Effector CD4-positive, alpha-beta T cell (primary cell): ENCODE results near the gene COX7C.
"Not testable (repeated sequence)": the region's sequence is repeated elsewhere in the genome, so short reads cannot be mapped to it uniquely, and the experiment has no call there.

ENCODE experiments used
- DNase-seq: peaks from one replicate; pipeline ENCODE4 v3.0.0-alpha.2; 2020
- total RNA-seq: gene quantifications from one replicate; lab custom pipeline; 2026; lab: John Stamatoyannopoulos, UW

COX7C gene, protein sequence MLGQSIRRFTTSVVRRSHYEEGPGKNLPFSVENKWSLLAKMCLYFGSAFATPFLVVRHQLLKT
- 103 reads per million, percentile 83 among the genes with 10 or more reads in this experiment for total RNA-seq

DNA sequence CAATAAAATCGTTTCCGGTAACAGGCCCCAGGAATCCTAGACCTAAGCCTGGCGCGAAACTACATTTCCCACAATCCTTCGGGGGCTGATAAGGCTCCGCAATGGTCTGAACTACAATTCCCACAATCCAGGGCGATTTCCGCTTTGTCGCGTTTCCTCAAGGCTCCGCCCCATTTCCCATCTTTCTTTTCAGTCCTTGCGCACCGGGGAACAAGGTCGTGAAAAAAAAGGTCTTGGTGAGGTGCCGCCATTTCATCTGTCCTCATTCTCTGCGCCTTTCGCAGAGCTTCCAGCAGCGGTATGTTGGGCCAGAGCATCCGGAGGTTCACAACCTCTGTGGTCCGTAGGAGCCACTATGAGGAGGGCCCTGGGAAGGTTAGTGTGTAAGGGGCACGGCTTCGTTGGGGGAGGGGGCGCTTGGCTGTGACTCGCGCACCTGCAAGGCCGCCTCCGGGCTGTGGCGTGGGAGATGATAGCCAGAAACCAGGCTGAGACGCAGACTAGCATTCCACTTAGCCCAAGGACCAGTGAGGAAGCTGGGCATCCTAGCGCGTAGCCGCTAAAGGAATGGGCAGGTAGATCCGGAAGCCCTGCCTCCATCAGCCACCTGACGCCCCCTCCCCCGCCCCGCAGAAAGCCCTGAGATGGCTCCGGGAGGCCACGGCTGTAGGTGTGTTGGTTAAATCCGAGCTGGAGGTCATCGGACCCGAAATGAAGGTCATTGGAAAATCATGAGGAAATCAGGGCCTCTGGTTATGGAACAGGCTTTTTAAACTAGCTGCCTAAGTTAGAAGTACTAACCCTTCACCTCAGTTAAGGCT, at the start of gene COX7C:
Gene COX7C (plus strand): TSS at position 186 of the 821 bp plus-strand sequence. CDS start 115 bp downstream, at position 301.
- peak; percentile 92 for DNase-seq

DNA sequence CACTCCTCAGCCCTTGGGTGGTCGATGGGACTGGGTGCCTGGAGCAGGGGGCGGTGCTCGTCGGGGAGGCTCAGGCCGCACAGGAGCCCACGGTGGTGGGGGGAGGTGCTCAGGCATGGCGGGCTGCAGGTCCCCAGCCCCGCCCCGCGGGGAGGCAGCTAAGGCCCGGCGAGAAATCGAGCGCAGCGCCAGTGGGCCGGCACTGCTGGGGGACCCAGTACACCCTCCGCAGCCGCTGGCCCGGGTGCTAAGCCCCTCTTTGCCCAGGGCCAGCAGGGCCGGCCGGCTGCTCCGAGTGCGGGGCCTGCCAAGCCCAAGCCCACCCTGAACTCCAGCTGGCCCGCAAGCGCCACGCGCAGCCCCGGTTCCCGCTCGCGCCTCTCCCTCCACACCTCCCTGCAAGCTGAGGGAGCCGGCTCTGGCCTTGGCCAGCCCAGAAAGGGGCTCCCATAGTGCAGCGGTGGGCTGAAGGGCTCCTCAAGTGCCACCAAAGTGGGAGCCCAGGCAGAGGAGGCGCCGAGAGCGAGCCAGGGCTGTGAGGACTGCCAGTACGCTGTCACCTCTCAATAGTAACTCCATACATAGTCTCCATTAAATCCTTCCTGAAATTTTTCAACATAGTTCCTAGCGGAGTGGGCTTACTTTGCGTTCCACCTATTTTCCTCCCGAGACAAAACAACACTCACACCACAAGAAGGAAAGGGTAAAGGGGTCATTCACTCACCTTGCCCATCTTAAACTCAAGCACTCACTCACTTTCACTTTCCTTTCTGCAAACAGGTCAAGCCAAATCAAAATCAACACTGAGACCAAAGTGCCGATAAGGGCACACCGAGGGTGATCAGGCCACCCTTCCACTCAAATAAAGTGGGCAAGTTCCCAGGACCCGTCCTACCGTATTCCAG, 48.0 kb upstream of the COX7C start:
- not testable (repeated sequence) for DNase-seq

DNA sequence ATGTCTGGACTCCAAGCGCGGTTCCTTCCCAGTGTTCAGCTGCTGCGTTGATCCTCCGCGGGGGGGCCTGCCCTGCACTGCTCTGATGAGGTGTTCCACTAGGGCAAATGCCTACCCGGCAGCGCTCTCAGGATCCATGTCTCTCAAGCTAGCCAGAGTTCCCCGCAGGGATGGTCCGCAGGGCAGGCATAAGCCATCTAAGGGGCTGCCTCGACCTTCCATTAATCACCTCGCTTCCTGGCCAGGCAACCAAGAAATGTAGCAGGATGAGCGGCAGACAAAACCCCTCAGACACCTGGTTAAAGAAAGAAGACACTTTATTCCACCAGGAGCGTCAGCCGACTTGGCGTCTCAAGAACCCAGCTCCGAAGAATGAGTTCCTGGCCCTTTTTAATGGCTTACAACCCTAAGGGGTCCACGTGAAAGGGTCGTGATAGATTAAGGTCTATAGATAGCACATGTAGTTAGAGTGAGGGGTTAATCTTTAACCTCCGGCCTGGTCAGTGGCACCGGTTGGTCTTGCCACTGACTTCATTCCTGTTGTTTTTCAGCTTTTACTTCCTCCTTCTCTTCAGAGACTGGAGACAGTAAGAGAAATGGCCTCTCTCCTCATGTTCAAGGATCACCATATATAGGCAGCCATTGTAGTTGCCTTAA, 47.2 kb upstream of the COX7C start:
- no peak for DNase-seq

DNA sequence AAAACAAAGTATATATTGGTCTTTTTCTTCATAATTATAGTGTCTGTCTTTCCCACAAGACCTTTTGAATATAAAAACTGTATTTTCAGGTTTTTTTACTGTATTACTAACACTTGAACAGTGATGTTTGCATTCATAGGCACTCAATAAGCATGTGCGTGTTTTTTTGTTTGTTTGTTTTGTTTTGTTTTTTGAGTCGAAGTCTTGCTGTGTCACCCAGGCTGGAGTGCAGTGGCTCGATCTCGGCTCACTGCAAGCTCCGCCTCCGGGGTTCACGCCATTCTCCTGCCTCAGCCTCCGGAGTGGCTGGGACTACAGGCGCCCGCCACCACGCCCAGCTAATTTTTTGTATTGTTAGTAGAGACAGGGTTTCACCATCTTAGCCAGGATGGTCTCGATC, 46.6 kb upstream of the COX7C start:
- not testable (repeated sequence) for DNase-seq

DNA sequence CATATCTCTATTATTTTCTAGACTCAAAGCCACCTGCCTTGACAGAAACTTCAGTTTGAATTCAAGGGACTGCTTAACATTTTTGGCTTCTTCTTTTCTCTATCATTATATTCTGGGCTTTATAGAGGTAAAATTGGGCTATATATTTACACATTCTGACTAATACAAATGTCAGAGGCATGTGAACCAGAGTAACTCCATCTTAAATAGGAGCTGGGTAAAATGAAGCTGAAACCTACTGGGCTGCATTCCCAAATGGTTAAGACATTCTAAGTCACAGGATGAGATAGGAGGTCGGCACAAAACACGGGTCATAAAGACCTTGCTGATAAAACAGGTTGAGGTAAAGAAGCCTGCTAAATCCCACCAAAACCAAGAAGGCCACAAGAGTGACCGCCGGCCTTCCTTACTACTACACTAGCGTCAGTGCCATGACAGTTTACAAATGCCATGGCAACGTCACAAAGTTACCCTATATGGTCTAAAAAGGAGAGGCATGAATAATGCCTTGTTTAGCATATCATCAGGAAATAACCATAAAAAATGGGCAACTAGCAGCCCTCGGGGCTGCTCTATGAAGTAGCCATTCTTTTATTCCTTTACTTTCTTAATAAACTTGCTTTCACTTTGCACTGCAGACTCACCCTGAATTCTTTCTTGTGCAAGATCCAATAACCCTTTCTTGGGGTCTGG, 44.8 kb upstream of the COX7C start:
- DNase-seq: no peak

DNA sequence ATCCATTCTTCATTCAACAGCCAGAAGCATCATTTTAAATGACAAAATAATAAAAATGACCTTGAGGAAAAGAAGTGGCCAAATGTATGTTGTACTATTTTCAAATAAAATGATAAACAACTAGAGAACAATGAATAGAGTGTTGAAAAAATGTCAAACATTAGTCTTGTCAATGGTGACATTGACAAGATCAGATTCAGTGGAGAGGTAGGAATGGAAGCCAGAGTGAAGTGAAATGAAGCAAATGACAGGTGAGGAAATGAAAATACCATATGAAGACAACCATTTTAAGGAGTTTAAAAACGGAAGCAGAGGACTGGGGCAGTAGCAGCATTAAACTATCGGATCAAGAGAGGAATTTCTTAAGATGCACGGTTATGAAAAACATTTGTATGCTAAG, 38.2 kb upstream of the COX7C start:
- no peak for DNase-seq

DNA sequence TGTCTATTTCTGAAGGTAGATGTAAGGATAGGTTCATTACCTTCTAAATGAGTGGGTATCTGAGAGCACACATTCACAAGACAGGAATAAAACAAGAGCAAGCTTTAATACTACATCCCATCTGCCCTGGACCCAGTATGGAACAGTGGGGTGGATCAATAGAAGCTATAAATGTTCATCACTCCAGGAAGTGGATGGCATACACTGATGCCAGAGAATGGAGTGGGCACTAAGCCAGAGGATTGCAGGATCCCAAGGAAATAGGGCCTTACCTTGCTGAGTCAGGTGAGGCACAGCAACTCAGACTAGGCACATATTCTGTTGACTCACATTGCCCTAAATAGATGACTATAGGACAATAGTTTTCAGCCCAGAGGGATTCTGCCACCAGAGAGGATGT, 21.3 kb upstream of the COX7C start:
- DNase-seq: no peak

DNA sequence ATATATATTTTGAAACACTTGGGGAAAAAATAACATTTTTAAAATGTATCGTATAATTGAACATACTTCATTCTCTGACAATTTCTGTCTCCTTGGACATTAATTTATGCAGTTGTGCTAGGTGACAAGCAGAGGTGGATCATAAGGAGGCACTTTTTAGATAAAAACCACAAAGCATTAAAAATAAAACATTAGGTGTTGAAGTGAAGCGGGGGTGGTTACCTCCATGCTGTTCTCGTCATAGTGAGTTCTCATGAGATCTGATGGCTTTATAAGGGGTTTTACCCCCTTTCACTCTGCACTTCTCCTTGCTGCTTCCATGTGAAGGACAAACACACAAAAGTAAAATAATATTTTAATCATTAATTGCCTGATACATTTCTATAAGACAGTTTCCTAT, 11.9 kb upstream of the COX7C start:
- no peak for DNase-seq

DNA sequence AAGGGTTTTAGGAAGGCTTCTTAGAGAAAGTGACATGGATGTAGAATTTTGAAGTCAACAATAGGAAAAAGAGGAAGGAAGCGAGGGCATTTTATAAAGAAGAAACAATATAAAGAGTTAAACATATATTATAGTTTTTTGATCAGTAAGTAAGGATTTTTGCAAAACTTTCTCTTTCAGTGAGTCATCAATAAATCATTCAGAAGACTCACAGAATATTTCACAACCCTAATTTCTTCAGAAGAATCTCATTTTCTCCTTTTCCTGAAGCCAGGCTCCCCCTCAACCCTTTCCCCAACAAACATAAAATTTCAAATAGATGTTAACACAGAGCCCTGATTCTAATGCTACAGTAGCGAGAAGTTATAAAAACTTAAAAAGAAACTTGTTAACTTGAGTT, 4.3 kb upstream of the COX7C start:
- no peak for DNase-seq

DNA sequence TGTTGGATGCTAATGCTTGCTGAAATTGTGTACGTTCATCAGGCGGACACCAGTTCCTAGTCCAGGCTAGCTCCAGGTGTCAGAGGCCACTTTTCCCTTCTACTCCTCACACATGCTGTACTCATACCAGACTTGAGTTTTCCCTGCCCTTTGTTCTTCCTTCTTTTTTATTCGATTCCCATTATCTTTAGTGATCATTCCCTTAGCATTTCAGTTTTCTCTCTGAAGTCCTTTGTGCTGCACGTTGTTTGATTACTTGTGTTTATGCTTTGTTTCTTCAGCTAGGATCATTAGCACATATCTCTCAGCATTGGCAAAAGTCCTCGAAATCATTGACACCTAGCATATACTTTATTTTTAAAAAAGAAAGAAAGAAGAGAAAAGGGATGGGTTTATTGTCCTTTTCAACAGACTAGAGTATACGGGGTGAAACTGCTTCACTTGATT, 409 bp upstream of the COX7C start:
- no peak for DNase-seq

DNA sequence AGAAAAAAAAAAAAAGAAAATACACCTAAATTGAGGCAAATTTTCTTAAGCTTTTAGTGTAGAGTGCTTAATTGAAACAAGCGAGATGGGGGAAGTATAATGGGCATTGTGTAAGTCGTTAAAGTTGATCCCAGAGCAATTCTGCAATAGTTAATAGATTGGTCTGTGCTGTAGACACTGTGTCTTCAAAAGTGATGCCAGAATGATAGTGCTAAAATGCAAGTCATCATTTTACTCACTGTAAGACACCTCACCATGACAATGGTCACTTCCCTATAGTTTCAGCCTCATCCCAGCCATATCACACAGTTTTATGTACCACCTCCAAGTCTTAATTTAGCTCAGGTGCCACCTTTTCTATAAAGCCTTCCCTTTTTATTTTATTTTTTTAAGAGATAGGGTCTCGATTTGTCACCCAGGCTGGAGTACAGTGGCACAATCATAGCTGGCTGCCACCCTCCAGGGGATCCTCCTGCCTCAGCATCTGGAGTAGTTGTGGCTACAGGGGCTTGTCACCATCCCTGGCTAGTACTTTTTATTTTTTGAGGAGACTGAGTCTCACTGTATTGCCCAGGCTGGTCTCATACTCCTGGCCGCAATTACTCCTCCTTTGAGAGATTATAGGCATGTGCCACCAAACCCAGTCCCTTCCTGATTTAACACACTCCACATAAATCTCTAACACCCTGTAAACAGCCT, 6.2 kb downstream of the COX7C start:
- no peak for DNase-seq

DNA sequence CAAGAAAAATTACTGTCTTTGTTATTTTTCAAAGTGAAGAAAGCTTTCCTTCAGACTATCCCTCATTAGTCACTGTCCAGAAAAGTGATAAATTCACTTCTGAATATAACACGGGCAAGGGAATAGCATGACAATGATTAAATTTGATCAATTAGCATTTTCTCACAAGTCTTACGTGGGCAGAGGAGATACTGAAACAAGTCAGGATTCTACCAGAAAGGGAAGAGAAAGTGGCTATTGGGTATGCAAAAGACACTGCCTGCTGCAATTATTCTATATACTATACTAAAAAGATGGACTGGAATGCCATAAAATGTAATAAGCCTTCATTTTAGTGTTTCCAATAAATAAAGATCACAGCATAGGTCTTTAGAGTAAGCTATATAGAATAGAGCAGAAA, 7.4 kb downstream of the COX7C start:
- no peak for DNase-seq

DNA sequence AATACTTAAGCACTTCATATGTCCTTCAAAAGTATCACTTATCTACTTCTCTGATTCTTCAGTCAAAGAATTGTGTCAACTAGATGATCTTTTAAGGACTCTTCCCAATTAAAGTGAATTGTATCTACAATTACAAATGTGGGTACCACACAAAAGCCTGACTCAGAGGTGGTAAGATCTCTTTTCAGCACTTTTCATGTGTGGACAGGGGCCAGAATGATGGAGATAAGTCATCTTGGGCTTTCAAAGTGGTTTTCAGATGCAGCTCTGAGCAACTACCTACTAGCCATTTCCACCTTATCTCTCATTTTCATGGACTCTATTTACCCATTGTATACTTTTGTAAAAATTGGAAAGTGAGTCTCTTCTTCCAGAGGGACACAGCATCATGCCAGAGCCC, 8.4 kb downstream of the COX7C start:
- no peak for DNase-seq

DNA sequence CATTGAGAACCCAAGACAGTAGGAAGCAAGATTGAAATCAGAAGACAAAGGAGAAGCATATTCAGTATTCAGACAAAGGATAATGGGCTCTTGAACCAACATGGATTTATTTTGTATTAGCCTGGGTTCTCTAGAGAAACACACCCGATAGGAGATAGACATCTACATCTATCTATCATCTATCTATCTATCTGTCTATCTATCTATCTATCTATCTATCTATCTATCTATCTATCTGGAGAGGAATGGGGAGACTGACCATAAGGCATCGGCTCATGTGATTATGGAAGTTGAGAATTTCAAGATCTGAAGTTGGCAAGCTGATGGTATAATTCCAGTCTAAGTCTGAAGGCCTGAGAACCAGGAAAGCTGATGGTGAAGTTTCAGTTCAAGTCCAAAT, 13.4 kb downstream of the COX7C start:
- no peak for DNase-seq

DNA sequence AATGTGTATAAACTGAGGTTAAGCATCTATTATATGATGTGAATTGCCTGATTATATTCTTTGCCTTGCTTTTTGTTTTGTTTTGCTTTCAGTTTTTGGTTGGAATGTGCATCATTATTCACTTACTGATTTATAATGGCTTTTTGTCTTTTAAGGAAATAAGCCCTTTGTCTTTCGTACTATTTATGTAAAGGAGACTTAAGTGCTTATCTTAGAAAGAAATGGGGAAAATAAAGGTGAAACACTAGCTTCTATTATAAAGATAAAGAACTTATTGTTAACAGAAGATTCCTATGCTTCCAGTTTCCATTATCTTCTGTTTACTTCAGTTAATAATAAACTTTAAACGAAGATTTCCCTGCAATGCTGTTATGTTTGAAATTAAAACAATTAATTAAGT, 23.3 kb downstream of the COX7C start:
- no peak for DNase-seq

DNA sequence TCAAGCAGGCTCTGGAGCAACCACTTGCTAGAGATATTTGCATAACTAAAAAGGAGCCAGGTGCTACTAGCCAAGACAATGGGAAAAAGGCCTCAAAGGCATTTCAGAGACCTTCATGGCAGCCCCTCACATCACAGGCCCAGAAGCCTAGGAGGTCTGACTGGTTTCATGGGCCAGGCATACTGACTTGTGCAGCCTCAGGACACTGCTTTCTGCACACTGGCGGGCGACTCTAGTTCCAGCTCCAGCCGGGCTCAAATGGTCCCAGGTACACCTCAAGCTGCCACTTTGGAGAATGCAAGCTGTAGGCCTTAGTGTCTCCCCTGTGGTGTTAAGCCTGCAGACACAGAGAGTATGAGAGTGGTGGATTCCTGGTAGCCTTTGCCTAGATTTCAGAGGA, 27.1 kb downstream of the COX7C start:
- DNase-seq: no peak

DNA sequence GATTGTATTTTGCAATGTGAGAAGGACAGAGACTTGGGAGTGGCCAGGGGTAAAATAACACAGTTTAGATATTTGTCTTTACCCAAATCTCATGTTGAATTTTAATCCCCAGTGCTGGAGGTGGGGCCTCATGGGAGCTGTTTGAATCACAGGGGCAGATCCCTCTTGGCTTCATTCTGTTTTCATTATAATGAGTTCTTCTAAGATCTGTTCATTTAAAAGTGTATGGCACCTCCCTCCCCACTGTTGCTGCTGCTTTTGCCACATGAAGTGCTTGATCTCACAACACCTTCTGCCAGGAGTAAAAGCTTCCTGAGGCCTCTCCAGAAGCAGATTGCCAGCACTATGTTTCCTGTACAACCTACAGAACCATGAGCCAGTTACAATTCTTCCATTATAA, 28.1 kb downstream of the COX7C start:
- no peak for DNase-seq

DNA sequence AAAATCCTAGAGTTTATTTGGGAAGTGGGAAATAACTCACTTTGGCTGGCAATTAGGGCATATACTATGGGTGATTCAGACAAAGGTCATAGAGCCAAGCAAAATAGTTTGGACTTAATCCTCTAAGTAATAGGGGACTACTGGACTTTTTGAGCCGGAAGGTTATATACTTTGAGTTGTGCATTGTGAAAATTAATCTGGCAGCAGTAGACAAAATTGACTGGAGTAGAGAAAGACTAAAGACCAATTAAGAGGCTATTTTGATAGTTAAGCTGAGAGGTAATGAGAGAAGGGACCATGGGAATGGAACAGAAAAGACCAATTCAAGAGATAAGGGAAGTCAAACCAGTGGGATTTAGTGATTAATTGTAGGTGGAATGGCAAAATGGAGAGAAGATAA, 28.9 kb downstream of the COX7C start:
- no peak for DNase-seq

DNA sequence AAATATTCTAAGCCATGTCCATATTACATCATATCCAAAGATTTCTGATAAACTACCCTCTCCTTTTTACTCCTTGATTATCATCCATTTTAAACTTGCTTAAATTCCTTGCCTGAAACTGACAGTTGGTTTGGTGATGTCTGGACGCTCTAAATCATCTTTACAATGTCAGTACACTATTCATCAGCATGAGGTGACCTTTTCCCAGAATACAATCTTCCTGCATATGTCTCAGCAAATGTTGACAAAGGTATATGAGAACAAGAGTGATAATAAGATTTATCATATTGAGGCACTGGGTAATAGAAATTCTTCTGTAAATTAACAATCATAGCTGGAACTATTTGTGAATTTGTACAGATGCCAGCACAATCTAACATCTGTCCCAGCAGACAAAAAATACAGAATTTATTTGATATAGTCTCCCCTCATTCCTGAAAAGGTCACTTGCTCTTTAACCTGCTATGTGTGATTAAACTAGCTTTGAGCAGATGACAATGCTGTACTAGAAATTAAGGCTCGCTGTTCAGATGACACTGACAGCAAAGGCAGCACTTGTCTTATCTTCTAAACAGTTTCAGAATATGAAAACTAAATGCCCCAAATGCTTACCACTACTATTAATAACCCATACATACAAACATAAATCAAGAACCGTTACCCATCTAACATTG, 32.2 kb downstream of the COX7C start:
- DNase-seq: no peak

DNA sequence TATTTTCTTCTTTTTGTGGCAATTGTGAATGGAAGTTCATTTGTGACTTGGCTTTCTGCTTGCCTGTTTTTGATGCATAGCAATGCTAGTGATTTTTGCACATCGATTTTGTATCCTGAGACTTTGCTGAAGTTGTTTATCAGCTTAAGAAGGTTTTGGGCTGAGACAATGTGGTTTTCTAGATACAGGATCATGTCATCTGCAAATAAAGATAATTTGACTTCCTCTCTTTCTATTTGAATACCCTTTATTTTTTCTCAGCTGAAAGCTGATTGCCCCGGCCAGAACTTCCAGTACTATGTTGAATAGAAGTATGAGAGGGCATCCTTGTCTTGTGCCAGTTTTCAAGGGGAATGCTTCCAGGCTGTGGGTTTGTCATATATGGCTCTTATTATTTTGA, 43.0 kb downstream of the COX7C start:
- not testable (repeated sequence) for DNase-seq

DNA sequence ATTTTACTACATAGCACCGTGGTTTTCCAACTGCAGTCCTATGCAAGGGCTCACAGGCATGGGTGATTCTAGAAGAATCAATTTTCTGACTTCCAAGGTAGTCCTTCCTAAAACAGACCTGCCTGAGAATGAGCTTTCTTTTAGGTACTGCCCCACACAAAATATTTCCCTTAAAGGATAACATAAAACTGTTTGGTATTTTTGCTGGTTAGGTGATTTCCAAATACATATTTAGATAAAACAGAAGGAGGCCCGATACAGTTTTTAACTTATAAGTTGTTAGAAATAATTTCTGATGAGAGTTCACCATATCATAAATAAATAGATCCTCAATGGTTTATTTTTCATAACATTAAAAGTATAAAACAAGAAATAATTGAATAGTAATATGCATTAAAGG, 46.4 kb downstream of the COX7C start:
- no peak for DNase-seq
